SK-N-SH (cell line): ENCODE results near the gene SYT7. TPM values are rescaled to one million over a fixed set of nuclear protein-coding genes. Genes with fewer than 3 reads are reported as not detected.

Experiments
- CTCF ChIA-PET: fragments of 300-600, 350-600 bp; formaldehyde crosslinking; extraction: SDS; loops from one replicate; lab custom pipeline; 2021; lab: Yijun Ruan, JAX
- POLR2A ChIA-PET: fragments of 350-600 bp; sonication (Branson Sonifier 250); formaldehyde crosslinking; extraction: SDS; loops from one replicate; lab custom pipeline; 2020; ENCODE audit warnings: antibody characterized with exemption, inconsistent platforms; lab: Yijun Ruan, JAX
- DNase-seq: peaks from one replicate; pipeline ENCODE4 v3.0.0; 2012
- H2AFZ ChIP-seq: fragments of 200-600 bp; sonication (generic); 2 replicates; pipeline ENCODE4 v1.8.1; 2016; ENCODE audit warnings: antibody characterized with exemption, mild to moderate bottlenecking, low read depth
- H3F3A ChIP-seq: fragments of 200-600 bp; sonication (generic); replicated peaks from 2 replicates; pipeline ENCODE3; 2016; ENCODE audit warnings: antibody characterized with exemption, mild to moderate bottlenecking; ENCODE audit not compliant: insufficient read depth
- H3K27ac ChIP-seq, 2 experiments: fragments of 200-500 bp in 1 of 2; fragments of 200-600 bp in 1 of 2; sonication (Bioruptor generic) in 1 of 2; sonication (generic), shearing (Covaris generic) in 1 of 2; 2 replicates each; pipeline versions ENCODE4 v1.5.1 to v1.6.1; 2014 to 2016; ENCODE audit warnings: low read depth in 2 of 2, inconsistent platforms in 1 of 2, low read length in 1 of 2, mild to moderate bottlenecking in 1 of 2, mixed read lengths in 1 of 2
- H3K27me3 ChIP-seq: fragments of 200-600 bp; sonication (generic), shearing (Covaris generic); 2 replicates; pipeline ENCODE4 v1.6.1; 2016; ENCODE audit warnings: mixed run types; ENCODE audit not compliant: insufficient read depth
- H3K36me3 ChIP-seq, 2 experiments: fragments of 200-500 bp in 1 of 2; fragments of 200-600 bp in 1 of 2; sonication (Bioruptor generic) in 1 of 2; sonication (generic) in 1 of 2; replicated peaks in 1 of 2; 2 replicates each; pipeline versions ENCODE3 to v1.5.1; 2014 to 2016; ENCODE audit warnings: low read length in 1 of 2, mild to moderate bottlenecking in 1 of 2; ENCODE audit not compliant: insufficient read depth in 2 of 2, control insufficient read depth in 1 of 2
- H3K4me1 ChIP-seq, 2 experiments: fragments of 200-500 bp in 1 of 2; fragments of 200-600 bp in 1 of 2; sonication (Bioruptor generic) in 1 of 2; sonication (generic), shearing (Covaris generic) in 1 of 2; 2 replicates each; pipeline versions ENCODE4 v1.5.1 to v1.6.1; 2014 to 2016; ENCODE audit warnings: low read depth in 1 of 2, low read length in 1 of 2, mixed run types in 1 of 2; ENCODE audit not compliant: insufficient read depth in 2 of 2, control insufficient read depth in 1 of 2
- H3K4me2 ChIP-seq: fragments of 200-600 bp; sonication (generic), shearing (Covaris generic); 2 replicates; pipeline ENCODE4 v1.6.1; 2017; ENCODE audit warnings: mixed run types
- H3K4me3 ChIP-seq, 2 experiments: fragments of 200-500 bp in 1 of 2; fragments of 200-600 bp in 1 of 2; sonication (Bioruptor generic) in 1 of 2; sonication (generic), shearing (Covaris generic) in 1 of 2; 2 replicates each; pipeline versions ENCODE4 v1.5.1 to v1.8.1; 2014 to 2016; ENCODE audit warnings: low read depth in 2 of 2, inconsistent platforms in 1 of 2, low read length in 1 of 2, mild to moderate bottlenecking in 1 of 2, mixed read lengths in 1 of 2, moderate library complexity in 1 of 2
- H3K79me2 ChIP-seq: fragments of 200-600 bp; sonication (generic); 2 replicates; pipeline ENCODE4 v1.8.1; 2017; ENCODE audit warnings: mild to moderate bottlenecking; ENCODE audit not compliant: insufficient read depth
- H3K9ac ChIP-seq: fragments of 200-600 bp; sonication (generic); 2 replicates; pipeline ENCODE4 v1.6.1; 2017; ENCODE audit warnings: mixed run types
- H3K9me2 ChIP-seq: fragments of 200-600 bp; sonication (generic); 2 replicates; pipeline ENCODE4 v1.6.1; 2017; ENCODE audit warnings: mixed run types
- H3K9me3 ChIP-seq: fragments of 200-600 bp; sonication (generic); 2 replicates; pipeline ENCODE4 v1.6.1; 2017; ENCODE audit warnings: mixed run types, mild to moderate bottlenecking, moderate library complexity
- H4K20me1 ChIP-seq: fragments of 200-600 bp; sonication (generic); 2 replicates; pipeline ENCODE4 v1.6.1; 2017; ENCODE audit warnings: mild to moderate bottlenecking, mixed run types; ENCODE audit not compliant: insufficient read depth
- EP300 ChIP-seq, 2 experiments: IDR thresholded peaks; 2 replicates each; pipeline versions ENCODE4 v1.4.0 to v1.6.1; 2012; ENCODE audit warnings: borderline replicate concordance in 1 of 2, low read depth in 1 of 2, low read length in 1 of 2
- EZH2phosphoT487 ChIP-seq: fragments of 200-600 bp; sonication (generic); IDR thresholded peaks from 2 replicates; pipeline ENCODE4 v1.6.1; 2017; ENCODE audit warnings: low read depth, mixed run types, mild to moderate bottlenecking, antibody characterized with exemption, moderate library complexity, borderline replicate concordance
- FOSL2 ChIP-seq: IDR thresholded peaks from 2 replicates; pipeline ENCODE4 v1.4.0; 2012; ENCODE audit warnings: low read depth, mild to moderate bottlenecking, moderate library complexity, borderline replicate concordance
- MEF2A ChIP-seq: IDR thresholded peaks from 2 replicates; pipeline ENCODE4 v1.4.0; 2012; ENCODE audit warnings: low read depth, borderline replicate concordance
- MXI1 ChIP-seq: IDR thresholded peaks from 2 replicates; pipeline ENCODE4 v1.6.1; 2012; ENCODE audit warnings: mild to moderate bottlenecking, low read depth, low read length, improper control_type of control experiment
- NRF1 ChIP-seq: IDR thresholded peaks from 2 replicates; pipeline ENCODE4 v1.6.1; 2012; ENCODE audit warnings: low read depth, mild to moderate bottlenecking, low read length
- PBX3 ChIP-seq: IDR thresholded peaks from 2 replicates; pipeline ENCODE4; 2012
- RCOR1 ChIP-seq: fragments of 150-350 bp; IDR thresholded peaks from 2 replicates; pipeline ENCODE4 v1.6.1; 2017; ENCODE audit warnings: antibody characterized with exemption, low read length
- RFX5 ChIP-seq: IDR thresholded peaks from 2 replicates; pipeline ENCODE4 v1.6.1; 2012; ENCODE audit warnings: mild to moderate bottlenecking, improper control_type of control experiment, low read length
- SIN3A ChIP-seq: IDR thresholded peaks from 2 replicates; pipeline ENCODE4 v1.6.1; 2012; ENCODE audit warnings: low read depth, mild to moderate bottlenecking, low read length, moderate library complexity, borderline replicate concordance
- SMC3 ChIP-seq: IDR thresholded peaks from 2 replicates; pipeline ENCODE4 v1.6.1; 2012; ENCODE audit warnings: low read depth, low read length, improper control_type of control experiment
- TAF1 ChIP-seq: IDR thresholded peaks from 2 replicates; pipeline ENCODE4 v1.6.1; 2012; ENCODE audit warnings: low read depth, mild to moderate bottlenecking, low read length, moderate library complexity, borderline replicate concordance
- TEAD4 ChIP-seq: IDR thresholded peaks from 2 replicates; pipeline ENCODE4 v1.4.0; 2012; ENCODE audit warnings: mild to moderate bottlenecking, borderline replicate concordance; ENCODE audit not compliant: insufficient read depth
- WGBS: methylation state at CpG from one replicate; pipeline ENCODE4 v1.1.6; 2017; ENCODE audit warnings: low lambda C conversion rate; 5-methylcytosine and 5-hydroxymethylcytosine counted together
- polyA plus RNA-seq, 3 experiments: library from polyadenylated mRNA; depleted of rRNA; stranded (reverse); fragments of >200 nt; gene quantifications; 2 replicates each; pipeline ENCODE4 v1.2.3, GENCODE V29; 2012
- TF ChIP-seq, protein P1 (sequence below): fragments of 150-350 bp; IDR thresholded peaks from 2 replicates; pipeline ENCODE4 v1.6.1; 2017; ENCODE audit warnings: antibody characterized with exemption, low read length, low read depth, borderline replicate concordance
- TF ChIP-seq, protein P2 (sequence below): IDR thresholded peaks from 2 replicates; pipeline ENCODE4 v1.4.0; 2012; ENCODE audit warnings: low read depth
- TF ChIP-seq, protein P3 (sequence below): IDR thresholded peaks from 2 replicates; pipeline ENCODE4 v1.4.0; 2012; ENCODE audit warnings: low read depth, borderline replicate concordance

The SYT7 gene
- polyA plus RNA-seq, 1 of the 3 experiments (the other 2 are of a cell fraction), result 1.1 TPM

- 44% methylated on average over 6 of the region's 6 CpGs for WGBS
These were observed 38.8 kb upstream of the SYT7 start for GRCh38 chr11:61619471-61620226.

GRCh38 chr11:61618978-61619377, 38.1 kb upstream of the SYT7 start:
- 62% methylated on average over 5 of the region's 5 CpGs for WGBS
- H3K9me3 ChIP-seq, result no peaks in the 10 kb centered on the region
- H3K4me1 ChIP-seq, result peaks cover 0 to 2% of the 10 kb centered on the region in 2 experiments; a peak in 1 of 4 replicates
- no peak overlapping the region for H2AFZ ChIP-seq
- no peaks in the 10 kb centered on the region for H3K36me3 ChIP-seq
- H3K79me2 ChIP-seq, result no peaks in the 10 kb centered on the region
- no peak overlapping the region for H3K4me2 ChIP-seq
- H3K27me3 ChIP-seq, result peaks cover 9% of the 10 kb centered on the region; the same call in 1 of the 2 replicates
- POLR2A ChIA-PET, result interaction anchor here (1.0 kb wide), 1 partner anchor 16 kb away, joined by 3 read pairs; no protein-coding TSS in a partner anchor
- CTCF ChIA-PET, result interaction anchor here (0.6 to 8.3 kb wide), 5 partner anchors 9 to 140 kb away, joined by 3 to 35 read pairs (median 4); no protein-coding TSS in a partner anchor
- no peaks in the 10 kb centered on the region for H3K9me2 ChIP-seq
- no peak for TF ChIP-seq EP300 (IDR thresholded peaks at IDR 0.05; ENCODE audit: borderline replicate concordance in 1 of 2, low read depth in 1 of 2, low read length in 1 of 2)
- no peak for TF ChIP-seq PBX3
- TF ChIP-seq MEF2A, result no peak
- TF ChIP-seq, protein P1, sequence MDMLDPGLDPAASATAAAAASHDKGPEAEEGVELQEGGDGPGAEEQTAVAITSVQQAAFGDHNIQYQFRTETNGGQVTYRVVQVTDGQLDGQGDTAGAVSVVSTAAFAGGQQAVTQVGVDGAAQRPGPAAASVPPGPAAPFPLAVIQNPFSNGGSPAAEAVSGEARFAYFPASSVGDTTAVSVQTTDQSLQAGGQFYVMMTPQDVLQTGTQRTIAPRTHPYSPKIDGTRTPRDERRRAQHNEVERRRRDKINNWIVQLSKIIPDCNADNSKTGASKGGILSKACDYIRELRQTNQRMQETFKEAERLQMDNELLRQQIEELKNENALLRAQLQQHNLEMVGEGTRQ, result no peak
- TF ChIP-seq RFX5, result no peak
- TF ChIP-seq NRF1, result no peak
- no peak for TF ChIP-seq TEAD4
- no peak for TF ChIP-seq RCOR1
- TF ChIP-seq MXI1, result no peak
- TF ChIP-seq FOSL2, result no peak
- TF ChIP-seq SMC3, result no peak
- TF ChIP-seq TAF1, result no peak
- no peak for DNase-seq
- no peaks in the 10 kb centered on the region for H4K20me1 ChIP-seq
- H3K9ac ChIP-seq, result no peak overlapping the region
- no peak overlapping the region for H3K4me3 ChIP-seq
- peaks cover 5% of the 10 kb centered on the region for H3F3A ChIP-seq
- H3K27ac ChIP-seq, result no peak overlapping the region

More at GRCh38 chr11:61619471-61620226, 38.8 kb upstream of the SYT7 start:
- POLR2A ChIA-PET, result interaction anchor here (1.0 kb wide), 1 partner anchor 16 kb away, joined by 3 read pairs; no protein-coding TSS in a partner anchor
- Histone ChIP-seq H3K9me2 (no peaks in the 10 kb centered on the region), H3K9ac (no peak overlapping the region), H3F3A (peaks cover 3% of the 10 kb centered on the region), H4K20me1 (no peaks in the 10 kb centered on the region), H3K79me2 (no peaks in the 10 kb centered on the region), H3K36me3 (no peaks in the 10 kb centered on the region), H3K4me3 (no peak overlapping the region), H3K4me2 (no peak overlapping the region), H3K9me3 (no peaks in the 10 kb centered on the region), H3K27ac (no peak overlapping the region), H2AFZ (no peak overlapping the region), H3K4me1 (peaks cover 0 to 2% of the 10 kb centered on the region in 2 experiments; a peak in 1 of 4 replicates), H3K27me3 (peaks cover 9% of the 10 kb centered on the region; the same call in 1 of the 2 replicates)
- no peak for DNase-seq
- CTCF ChIA-PET, result interaction anchor here (0.6 to 8.3 kb wide), 10 partner anchors 8 to 353 kb away, joined by 3 to 35 read pairs (median 4); no protein-coding TSS in a partner anchor
- TF ChIP-seq MXI1, result no peak
- TF ChIP-seq, protein P2, sequence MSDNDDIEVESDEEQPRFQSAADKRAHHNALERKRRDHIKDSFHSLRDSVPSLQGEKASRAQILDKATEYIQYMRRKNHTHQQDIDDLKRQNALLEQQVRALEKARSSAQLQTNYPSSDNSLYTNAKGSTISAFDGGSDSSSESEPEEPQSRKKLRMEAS, result no peak
- no peak for TF ChIP-seq PBX3
- TF ChIP-seq FOSL2, result no peak
- TF ChIP-seq SIN3A, result no peak
- TF ChIP-seq EZH2phosphoT487, result no peak
- TF ChIP-seq, protein P3, sequence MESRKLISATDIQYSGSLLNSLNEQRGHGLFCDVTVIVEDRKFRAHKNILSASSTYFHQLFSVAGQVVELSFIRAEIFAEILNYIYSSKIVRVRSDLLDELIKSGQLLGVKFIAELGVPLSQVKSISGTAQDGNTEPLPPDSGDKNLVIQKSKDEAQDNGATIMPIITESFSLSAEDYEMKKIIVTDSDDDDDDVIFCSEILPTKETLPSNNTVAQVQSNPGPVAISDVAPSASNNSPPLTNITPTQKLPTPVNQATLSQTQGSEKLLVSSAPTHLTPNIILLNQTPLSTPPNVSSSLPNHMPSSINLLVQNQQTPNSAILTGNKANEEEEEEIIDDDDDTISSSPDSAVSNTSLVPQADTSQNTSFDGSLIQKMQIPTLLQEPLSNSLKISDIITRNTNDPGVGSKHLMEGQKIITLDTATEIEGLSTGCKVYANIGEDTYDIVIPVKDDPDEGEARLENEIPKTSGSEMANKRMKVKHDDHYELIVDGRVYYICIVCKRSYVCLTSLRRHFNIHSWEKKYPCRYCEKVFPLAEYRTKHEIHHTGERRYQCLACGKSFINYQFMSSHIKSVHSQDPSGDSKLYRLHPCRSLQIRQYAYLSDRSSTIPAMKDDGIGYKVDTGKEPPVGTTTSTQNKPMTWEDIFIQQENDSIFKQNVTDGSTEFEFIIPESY, result no peak
